ENCODE measurements around the gene RDH13. TPM values are rescaled to one million over a fixed set of nuclear protein-coding genes. Genes with fewer than 3 reads are reported as not detected.

Gene RDH13
- 100 to 1,000 TPM in 1 of 4 donors, 10 to 100 TPM in 3; 28.4 to 125 (median 61.7) TPM for total RNA-seq

- in situ Hi-C loops (cut with MboI; ENCODE audit: low pct_ligation_motif_present in 1 of 4, low pct_unique_long_range_greater_than_20kb in 1 of 4, low sequenced_read_pairs in 3 of 4) (no loop called here), intact Hi-C loops (cut with DNase I; ENCODE audit: low total_unique reads) (no loop called here)
- Histone ChIP-seq H3K9me3 (no peaks in the 10 kb centered on the region), H3K4me1 (peaks cover 5 to 20% (median 13%) of the 10 kb centered on the region in 4 donors), H3K36me3 (peaks cover 0 to 11% (median 0%) of the 10 kb centered on the region in 4 donors), H3K27ac (peak within 1 kb of the TSS; percentile 76 to 87 (median 84)), H3K27me3 (peaks cover 9% of the 10 kb centered on the region), H3K4me3 (peak within 1 kb of the TSS; percentile 56 to 91 (median 76))
- 1% methylated on average over 18 to 33 of the region's 70 CpGs for WGBS, 2 donors (ENCODE audit: low coverage in 1 of 2)
- TF ChIP-seq POLR2A (IDR thresholded peaks at IDR 0.05), result peak; percentile 83
- no peak for TF ChIP-seq CTCF (IDR thresholded peaks at IDR 0.05)
- peak; percentile 51 to 85 (median 84) for TF ChIP-seq POLR2AphosphoS5 (IDR thresholded peaks at IDR 0.05)
- TF ChIP-seq EP300 (IDR thresholded peaks at IDR 0.05; ENCODE audit: low read depth), result no peak
- DNase-seq, result peak; percentile 98
Measured at GRCh38 chr19:55062735-55063491, at the start of gene RDH13. Gene RDH13 (minus strand): TSS chr19:55063148. CDS start chr19:55063032, 116 bp downstream.

GRCh38 chr19:55112246-55112776, 49.4 kb upstream of the RDH13 start:
- WGBS, 2 donors (ENCODE audit: low coverage in 1 of 2), result 87% methylated on average over 23 of the region's 25 CpGs; no CpG with 5 or more reads in 1 of the 2 donors
- in situ Hi-C loops (cut with MboI; ENCODE audit: low pct_ligation_motif_present in 1 of 4, low pct_unique_long_range_greater_than_20kb in 1 of 4, low sequenced_read_pairs in 3 of 4) (no loop called here), intact Hi-C loops (cut with DNase I; ENCODE audit: low total_unique reads) (loop anchor here (10.0 kb wide), 1 partner anchor 492 kb away; the partner anchor contains the start of genes ZNF524 and ZNF865)
- no peak for DNase-seq
- Histone ChIP-seq H3K9me3 (no peaks in the 10 kb centered on the region), H3K4me1 (peaks cover 30 to 42% (median 39%) of the 10 kb centered on the region in 4 donors), H3K27ac (peak overlapping the region; percentile 92 to 96 (median 95)), H3K27me3 (no peaks in the 10 kb centered on the region), H3K4me3 (no peak overlapping the region), H3K36me3 (no peaks in the 10 kb centered on the region)
- TF ChIP-seq CTCF (IDR thresholded peaks at IDR 0.05) (no peak), POLR2AphosphoS5 (IDR thresholded peaks at IDR 0.05) (no peak), POLR2A (IDR thresholded peaks at IDR 0.05) (no peak), EP300 (IDR thresholded peaks at IDR 0.05; ENCODE audit: low read depth) (no peak)

GRCh38 chr19:55111238-55111831, 48.4 kb upstream of the RDH13 start:
- Histone ChIP-seq H3K36me3 (no peaks in the 10 kb centered on the region), H3K27ac (peak overlapping the region; percentile 92 to 96 (median 95)), H3K4me1 (peaks cover 30 to 40% (median 37%) of the 10 kb centered on the region in 4 donors), H3K9me3 (no peaks in the 10 kb centered on the region), H3K4me3 (no peak overlapping the region), H3K27me3 (no peaks in the 10 kb centered on the region)
- 84 to 89% methylated on average over 17 to 21 of the region's 21 CpGs for WGBS, 2 donors (ENCODE audit: low coverage in 1 of 2)
- in situ Hi-C loops (cut with MboI; ENCODE audit: low pct_ligation_motif_present in 1 of 4, low pct_unique_long_range_greater_than_20kb in 1 of 4, low sequenced_read_pairs in 3 of 4), result no loop called here
- intact Hi-C loops (cut with DNase I; ENCODE audit: low total_unique reads), result loop anchor here (10.0 kb wide), 1 partner anchor 493 kb away; the partner anchor contains the start of genes ZNF524 and ZNF865
- DNase-seq, result no peak
- TF ChIP-seq EP300 (IDR thresholded peaks at IDR 0.05; ENCODE audit: low read depth), result no peak
- TF ChIP-seq POLR2AphosphoS5 (IDR thresholded peaks at IDR 0.05), result no peak
- TF ChIP-seq POLR2A (IDR thresholded peaks at IDR 0.05), result no peak
- TF ChIP-seq CTCF (IDR thresholded peaks at IDR 0.05), result no peak
